GM23338 (cell line): ENCODE data around the gene LPAR1. TPM values are rescaled to one million over a fixed set of nuclear protein-coding genes. Genes with fewer than 3 reads are reported as not detected.

ENCODE experiments used
- ATAC-seq: fragments of 200-7000 bp; cut with Tn5 transposase; 3 replicates; pipeline ENCODE4 v1.9.1; 2020
- DNase-seq: peaks from one replicate; pipeline ENCODE4 v3.0.0-alpha.2; 2015; ENCODE audit warnings: low spot score
- H2AFZ ChIP-seq: fragments of 200-600 bp; sonication (generic); 2 replicates; pipeline ENCODE4 v1.8.0; 2016; ENCODE audit warnings: antibody characterized with exemption, mild to moderate bottlenecking, moderate library complexity
- H3F3A ChIP-seq: fragments of 200-600 bp; sonication (generic); replicated peaks from 2 replicates; pipeline ENCODE4 v1.8.0; 2017; ENCODE audit warnings: antibody characterized with exemption, mixed run types, low read depth
- H3K27ac ChIP-seq: fragments of 200-600 bp; sonication (generic); 2 replicates; pipeline ENCODE4 v1.6.1; 2016; ENCODE audit warnings: low read depth
- H3K27me3 ChIP-seq: fragments of 200-600 bp; sonication (generic); 2 replicates; pipeline ENCODE4 v1.8.0; 2016; ENCODE audit warnings: mild to moderate bottlenecking, mixed run types, moderate library complexity; ENCODE audit not compliant: insufficient read depth
- H3K36me3 ChIP-seq: fragments of 200-600 bp; sonication (generic); 2 replicates; pipeline ENCODE4 v1.8.0; 2016; ENCODE audit warnings: mild to moderate bottlenecking; ENCODE audit not compliant: insufficient read depth
- H3K4me1 ChIP-seq: fragments of 200-600 bp; sonication (generic); 2 replicates; pipeline ENCODE4 v1.8.0; 2016; ENCODE audit warnings: mild to moderate bottlenecking, moderate library complexity; ENCODE audit not compliant: insufficient read depth
- H3K4me2 ChIP-seq: fragments of 200-600 bp; sonication (generic); 2 replicates; pipeline ENCODE4 v1.7.1; 2017; ENCODE audit warnings: mixed run types
- H3K4me3 ChIP-seq: fragments of 200-600 bp; sonication (generic); 2 replicates; pipeline ENCODE4 v1.6.1; 2016; ENCODE audit warnings: mixed run types
- H3K79me2 ChIP-seq: fragments of 200-600 bp; sonication (generic); replicated peaks from 2 replicates; pipeline ENCODE4 v1.8.0; 2017; ENCODE audit warnings: mild to moderate bottlenecking; ENCODE audit not compliant: insufficient read depth
- H3K9me2 ChIP-seq: fragments of 200-600 bp; sonication (generic); 2 replicates; pipeline ENCODE4 v1.8.0; 2017; ENCODE audit not compliant: insufficient read depth
- H4K20me1 ChIP-seq: fragments of 200-600 bp; sonication (generic); replicated peaks from 2 replicates; pipeline ENCODE4 v1.8.0; 2017; ENCODE audit warnings: mild to moderate bottlenecking; ENCODE audit not compliant: insufficient read depth
- H3K27ac Mint-ChIP-seq: 2 replicates; pipeline ENCODE4 v1.8.0; 2020; ENCODE audit warnings: inconsistent platforms, mild to moderate bottlenecking, moderate library complexity, mixed read lengths
- H3K27me3 Mint-ChIP-seq: 3 replicates; pipeline ENCODE4 v1.8.0; 2022; ENCODE audit warnings: low read depth, mild to moderate bottlenecking, moderate library complexity, mixed read lengths, inconsistent platforms; ENCODE audit not compliant: insufficient read depth, poor library complexity
- H3K36me3 Mint-ChIP-seq: 3 replicates; pipeline ENCODE4 v1.8.0; 2021; ENCODE audit warnings: low read depth, mild to moderate bottlenecking, inconsistent platforms, moderate library complexity, mixed read lengths
- H3K4me1 Mint-ChIP-seq: 3 replicates; pipeline ENCODE4 v1.8.0; 2020; ENCODE audit warnings: mild to moderate bottlenecking, inconsistent platforms, mixed read lengths
- H3K4me3 Mint-ChIP-seq: 3 replicates; pipeline ENCODE4 v1.8.0; 2021; ENCODE audit warnings: moderate library complexity, mild to moderate bottlenecking, inconsistent platforms, mixed read lengths
- H3K9me3 Mint-ChIP-seq: 3 replicates; pipeline ENCODE4 v1.8.0; 2020; ENCODE audit warnings: moderate library complexity, mild to moderate bottlenecking, inconsistent platforms, mixed read lengths
- CREB1 ChIP-seq: fragments of 250-450 bp; sonication (Bioruptor Pico); IDR thresholded peaks from 2 replicates; pipeline ENCODE4 v1.5.0; 2020; ENCODE audit warnings: low read depth, mild to moderate bottlenecking, moderate library complexity
- EZH2phosphoT487 ChIP-seq: fragments of 200-600 bp; sonication (generic); IDR thresholded peaks from one replicate; pipeline ENCODE4 v1.8.1; 2018; ENCODE audit warnings: antibody characterized with exemption; ENCODE audit not compliant: unreplicated experiment
- JUNB ChIP-seq: IDR thresholded peaks from one replicate; pipeline ENCODE4 v1.6.1; 2016; ENCODE audit warnings: antibody characterized with exemption; ENCODE audit not compliant: unreplicated experiment
- NANOG ChIP-seq: IDR thresholded peaks from 2 replicates; pipeline ENCODE4 v1.6.1; 2016; ENCODE audit warnings: antibody characterized with exemption, borderline replicate concordance
- POLR2AphosphoS5 ChIP-seq: IDR thresholded peaks from 2 replicates; pipeline ENCODE4 v1.6.1; 2016; ENCODE audit warnings: antibody characterized with exemption, low read depth
- REST ChIP-seq: IDR thresholded peaks from one replicate; pipeline ENCODE4 v1.6.1; 2018; ENCODE audit warnings: antibody characterized with exemption; ENCODE audit not compliant: unreplicated experiment
- ZNF114 ChIP-seq: fragments of 250-450 bp; sonication (Bioruptor Pico); IDR thresholded peaks from 2 replicates; pipeline ENCODE4 v1.5.0; 2020; ENCODE audit warnings: mild to moderate bottlenecking, moderate library complexity
- ZNF331 ChIP-seq: fragments of 250-450 bp; sonication (Bioruptor Pico); IDR thresholded peaks from 2 replicates; pipeline ENCODE4 v1.5.0; 2020; ENCODE audit warnings: low read depth, mild to moderate bottlenecking, moderate library complexity
- ZNF462 ChIP-seq: fragments of 250-450 bp; sonication (Bioruptor Pico); IDR thresholded peaks from 2 replicates; pipeline ENCODE4 v1.5.0; 2020; ENCODE audit warnings: mild to moderate bottlenecking, moderate library complexity
- polyA plus RNA-seq: library from polyadenylated mRNA; unstranded; fragments of >200 nt; fragmentation: Nextera tagmentation; extraction: Ambion mirVana; gene quantifications from 2 replicates; pipeline ENCODE4 v1.2.1, GENCODE V29; 2016
- total RNA-seq: library from RNA; depleted of rRNA; stranded (reverse); fragments of >200 nt; shearing (Covaris generic); gene quantifications from 2 replicates; pipeline ENCODE4 v1.2.3, GENCODE V29; 2014

LPAR1 gene
- total and polyA plus RNA-seq, 2 experiments from 2014 or later, result 1.0 to 3.8 TPM

GRCh38 chr9:110921705-110922104 lies 116.6 kb downstream of the LPAR1 start:
- Histone ChIP-seq H2AFZ (no peak overlapping the region), H3K27ac (no peak overlapping the region), H3K9me2 (peaks cover 3% of the 10 kb centered on the region), H3K4me2 (no peak overlapping the region), H3K79me2 (no peaks in the 10 kb centered on the region), H3K4me3 (no peak overlapping the region), H3K4me1 (no peaks in the 10 kb centered on the region), H3K36me3 (no peaks in the 10 kb centered on the region), H4K20me1 (no peaks in the 10 kb centered on the region), H3F3A (no peaks in the 10 kb centered on the region), H3K27me3 (no peaks in the 10 kb centered on the region)
- H3K4me3 Mint-ChIP-seq, result no peak overlapping the region
- TF ChIP-seq JUNB (no peak), ZNF462 (CRISPR knock-in tag) (no peak), NANOG (no peak), CREB1 (CRISPR knock-in tag) (no peak), POLR2AphosphoS5 (no peak), ZNF114 (CRISPR knock-in tag) (no peak)
- no peaks in the 10 kb centered on the region for H3K36me3 Mint-ChIP-seq
- no peaks in the 10 kb centered on the region for H3K4me1 Mint-ChIP-seq
- DNase-seq (no peak), ATAC-seq (no peak)
- H3K27me3 Mint-ChIP-seq, result peaks cover 2% of the 10 kb centered on the region
- no peak overlapping the region for H3K27ac Mint-ChIP-seq
- peaks cover 4% of the 10 kb centered on the region; the same call in 1 of the 3 replicates for H3K9me3 Mint-ChIP-seq

DNA sequence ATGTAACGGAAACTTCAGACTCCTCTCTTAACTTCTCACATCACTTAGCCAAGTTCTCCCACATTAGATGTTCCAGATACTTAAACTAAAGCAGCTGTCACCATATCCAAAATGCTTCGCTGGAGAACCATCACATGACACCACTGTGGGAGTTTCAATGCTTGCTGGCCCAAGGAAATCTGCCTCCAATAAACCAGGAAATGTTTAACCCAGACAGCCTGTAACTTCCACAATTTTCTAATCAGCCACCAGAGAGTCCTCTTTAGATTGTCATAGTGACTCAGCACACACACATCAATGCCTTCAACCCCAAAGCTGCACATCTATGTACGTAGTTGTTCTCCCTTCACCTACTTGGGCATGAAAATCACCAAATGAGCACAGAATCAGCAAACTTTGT lies 118.7 kb downstream of the LPAR1 start:
- H3F3A ChIP-seq, result no peaks in the 10 kb centered on the region
- Mint-ChIP-seq H3K4me1 (no peaks in the 10 kb centered on the region), H3K27me3 (peaks cover 2% of the 10 kb centered on the region), H3K27ac (peak overlapping the region; percentile 25; the same call in 1 of the 2 replicates), H3K9me3 (peaks cover 4% of the 10 kb centered on the region; the same call in 1 of the 3 replicates), H3K4me3 (no peak overlapping the region), H3K36me3 (no peaks in the 10 kb centered on the region)
- no peaks in the 10 kb centered on the region for H4K20me1 ChIP-seq
- peaks cover 3% of the 10 kb centered on the region for H3K9me2 ChIP-seq
- no peak for TF ChIP-seq ZNF331
- no peak for TF ChIP-seq CREB1 (CRISPR knock-in tag)
- TF ChIP-seq EZH2phosphoT487, result no peak
- no peak for TF ChIP-seq REST
- H3K36me3 ChIP-seq, result no peaks in the 10 kb centered on the region
- H3K79me2 ChIP-seq, result no peaks in the 10 kb centered on the region
- H3K4me3 ChIP-seq, result no peak overlapping the region
- DNase-seq (no peak), ATAC-seq (no peak)
- H2AFZ ChIP-seq, result no peak overlapping the region
- no peaks in the 10 kb centered on the region for H3K4me1 ChIP-seq
- H3K4me2 ChIP-seq, result no peak overlapping the region
- no peaks in the 10 kb centered on the region for H3K27me3 ChIP-seq
- H3K27ac ChIP-seq, result no peak overlapping the region
